GM18517 (cell line): ENCODE data around the gene FA2H.
A peak's percentile ranks its signal among the peaks of the same experiment; 100 is the strongest.
"Not testable (repeated sequence)": the region's sequence is repeated elsewhere in the genome, so short reads cannot be mapped to it uniquely, and the experiment has no call there.

Source experiments
- ATAC-seq: cut with Tn5 transposase; IDR thresholded peaks from one replicate; pipeline ENCODE4 v1.9.1; 2021; ENCODE audit warnings: mild to moderate bottlenecking, moderate library complexity; ENCODE audit not compliant: unreplicated experiment

The FA2H gene

GRCh38 chr16:74725651-74726455, 48.8 kb downstream of the FA2H start:
- no peak for ATAC-seq

- no peak for ATAC-seq
These were observed 49.6 kb downstream of the FA2H start for GRCh38 chr16:74724820-74725549.

GRCh38 chr16:74723256-74723655, 51.4 kb downstream of the FA2H start:
- no peak for ATAC-seq

GRCh38 chr16:74722156-74722555, 52.5 kb downstream of the FA2H start:
- ATAC-seq, result not testable (repeated sequence)

- no peak for ATAC-seq
These were observed 52.9 kb downstream of the FA2H start for GRCh38 chr16:74721716-74722115.

- no peak for ATAC-seq
These were observed 54.0 kb downstream of the FA2H start for GRCh38 chr16:74720579-74720978.

GRCh38 chr16:74718741-74719610, 55.6 kb downstream of the FA2H start:
- ATAC-seq, result no peak

GRCh38 chr16:74718140-74718539, 56.5 kb downstream of the FA2H start:
- no peak for ATAC-seq

GRCh38 chr16:74717367-74717766, 57.3 kb downstream of the FA2H start:
- no peak for ATAC-seq

GRCh38 chr16:74716355-74716754, 58.3 kb downstream of the FA2H start:
- no peak for ATAC-seq

GRCh38 chr16:74713876-74714275, 60.7 kb downstream of the FA2H start:
- ATAC-seq, result no peak

- no peak for ATAC-seq
These were observed 61.3 kb downstream of the FA2H start for GRCh38 chr16:74713325-74713724.

GRCh38 chr16:74711938-74712337, 62.7 kb downstream of the FA2H start:
- no peak for ATAC-seq

- no peak for ATAC-seq
These were observed 64.2 kb downstream of the FA2H start for GRCh38 chr16:74710401-74710800.

- ATAC-seq, result peak; percentile 85
These were observed 65.2 kb downstream of the FA2H start for GRCh38 chr16:74709441-74709877.

- no peak for ATAC-seq
These were observed 74.0 kb downstream of the FA2H start, which contains the start of gene MLKL for GRCh38 chr16:74700438-74701225. TSS of gene MLKL (minus strand) at chr16:74700862. CDS start at chr16:74695757, 5,105 bp downstream.

GRCh38 chr16:74700116-74700437, 74.5 kb downstream of the FA2H start:
- no peak for ATAC-seq

GRCh38 chr16:74699666-74700065, 75.0 kb downstream of the FA2H start:
- ATAC-seq, result no peak

- no peak for ATAC-seq
These were observed 76.4 kb downstream of the FA2H start for GRCh38 chr16:74698222-74698621.
